ENCODE measurements around the gene PDCD4.

DNA sequence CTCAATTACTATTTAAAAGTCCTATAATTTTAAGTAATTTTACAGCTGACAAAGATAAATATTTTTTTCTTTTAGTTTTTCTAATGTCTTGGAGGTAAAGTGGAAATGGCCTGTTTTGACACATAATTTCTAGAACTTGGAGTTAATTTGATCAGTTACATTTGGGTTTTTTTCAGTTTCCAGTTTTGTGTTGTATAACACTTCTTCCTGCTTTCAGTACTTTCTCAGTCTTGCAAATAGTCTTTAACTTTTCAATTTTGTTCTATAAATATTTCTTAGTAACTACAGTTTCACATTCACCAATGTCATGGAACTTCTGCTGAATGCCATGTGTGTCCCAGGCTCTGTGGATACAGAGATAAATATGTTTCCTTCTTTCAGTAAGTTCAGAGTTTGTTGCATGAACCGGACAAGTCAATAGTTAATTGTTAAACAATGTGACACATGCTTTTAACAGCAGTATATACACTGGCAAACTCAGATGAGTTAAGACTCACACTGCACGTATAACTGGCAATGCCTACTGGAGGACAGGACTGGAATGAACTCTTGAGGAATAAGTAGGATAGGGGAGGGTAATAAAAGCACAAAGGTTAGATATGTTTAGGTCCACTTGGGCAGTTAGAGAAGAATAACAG, 52.2 kb downstream of the PDCD4 start:
- TF ChIP-seq, protein P1, sequence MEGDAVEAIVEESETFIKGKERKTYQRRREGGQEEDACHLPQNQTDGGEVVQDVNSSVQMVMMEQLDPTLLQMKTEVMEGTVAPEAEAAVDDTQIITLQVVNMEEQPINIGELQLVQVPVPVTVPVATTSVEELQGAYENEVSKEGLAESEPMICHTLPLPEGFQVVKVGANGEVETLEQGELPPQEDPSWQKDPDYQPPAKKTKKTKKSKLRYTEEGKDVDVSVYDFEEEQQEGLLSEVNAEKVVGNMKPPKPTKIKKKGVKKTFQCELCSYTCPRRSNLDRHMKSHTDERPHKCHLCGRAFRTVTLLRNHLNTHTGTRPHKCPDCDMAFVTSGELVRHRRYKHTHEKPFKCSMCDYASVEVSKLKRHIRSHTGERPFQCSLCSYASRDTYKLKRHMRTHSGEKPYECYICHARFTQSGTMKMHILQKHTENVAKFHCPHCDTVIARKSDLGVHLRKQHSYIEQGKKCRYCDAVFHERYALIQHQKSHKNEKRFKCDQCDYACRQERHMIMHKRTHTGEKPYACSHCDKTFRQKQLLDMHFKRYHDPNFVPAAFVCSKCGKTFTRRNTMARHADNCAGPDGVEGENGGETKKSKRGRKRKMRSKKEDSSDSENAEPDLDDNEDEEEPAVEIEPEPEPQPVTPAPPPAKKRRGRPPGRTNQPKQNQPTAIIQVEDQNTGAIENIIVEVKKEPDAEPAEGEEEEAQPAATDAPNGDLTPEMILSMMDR (IDR thresholded peaks at IDR 0.05; ENCODE audit: insufficient read depth, low read depth, low read length), result no peak
- no peak for TF ChIP-seq EZH2 (IDR thresholded peaks at IDR 0.05; ENCODE audit: insufficient read depth, low read length)

All from astrocyte (in vitro differentiated cells and primary cell).